HG03280 (cell line): ENCODE results near the gene PLA2G2A.
"Not testable (repeated sequence)": the region's sequence is repeated elsewhere in the genome, so short reads cannot be mapped to it uniquely, and the experiment has no call there.

Experiments
- ATAC-seq: cut with Tn5 transposase; IDR thresholded peaks from one replicate; pipeline ENCODE4 v1.9.1; 2021; ENCODE audit warnings: mild to moderate bottlenecking, moderate library complexity; ENCODE audit not compliant: unreplicated experiment

PLA2G2A gene

GRCh38 chr1:19979494-19979977 is at the start of gene PLA2G2A:
TSS of gene PLA2G2A (minus strand) at chr1:19979618. CDS start at chr1:19978773, 845 bp downstream.
- no peak for ATAC-seq

GRCh38 chr1:20028726-20029125 is 49.3 kb upstream of the PLA2G2A start:
- ATAC-seq, result no peak

- ATAC-seq, result no peak
Observed at GRCh38 chr1:20028125-20028524, 48.7 kb upstream of the PLA2G2A start.

- ATAC-seq, result no peak
Observed at GRCh38 chr1:20017741-20018140, 38.3 kb upstream of the PLA2G2A start.

- ATAC-seq, result no peak
Observed at GRCh38 chr1:20014153-20014552, 34.7 kb upstream of the PLA2G2A start.

- ATAC-seq, result no peak
Observed at GRCh38 chr1:20010016-20010415, 30.6 kb upstream of the PLA2G2A start.

- no peak for ATAC-seq
Observed at GRCh38 chr1:20009212-20009611, 29.8 kb upstream of the PLA2G2A start.

- no peak for ATAC-seq
Observed at GRCh38 chr1:20008391-20008841, 29.0 kb upstream of the PLA2G2A start.

GRCh38 chr1:19998823-19999222 is 19.4 kb upstream of the PLA2G2A start:
- not testable (repeated sequence) for ATAC-seq

- no peak for ATAC-seq
Observed at GRCh38 chr1:19990689-19991088, 11.3 kb upstream of the PLA2G2A start.

GRCh38 chr1:19990182-19990582 is 10.8 kb upstream of the PLA2G2A start:
- ATAC-seq, result not testable (repeated sequence)

- no peak for ATAC-seq
Observed at GRCh38 chr1:19988267-19989006, 9.0 kb upstream of the PLA2G2A start.

GRCh38 chr1:19987719-19988118 is 8.3 kb upstream of the PLA2G2A start:
- no peak for ATAC-seq

- not testable (repeated sequence) for ATAC-seq
Observed at GRCh38 chr1:19984409-19985016, 5.1 kb upstream of the PLA2G2A start.

GRCh38 chr1:19981507-19982312 is 2.3 kb upstream of the PLA2G2A start:
- ATAC-seq, result no peak

- no peak for ATAC-seq
Observed at GRCh38 chr1:19981170-19981506, 1.7 kb upstream of the PLA2G2A start.

GRCh38 chr1:19980314-19980713 is 896 bp upstream of the PLA2G2A start:
- ATAC-seq, result no peak

- ATAC-seq, result no peak
Observed at GRCh38 chr1:19978143-19978542, 1.3 kb downstream of the PLA2G2A start.

GRCh38 chr1:19976317-19977003 is 3.0 kb downstream of the PLA2G2A start:
- no peak for ATAC-seq

- ATAC-seq, result no peak
Observed at GRCh38 chr1:19975423-19976193, 3.8 kb downstream of the PLA2G2A start.
